ENCODE measurements around the gene KRT32. TPM values are rescaled to one million over a fixed set of nuclear protein-coding genes. Genes with fewer than 3 reads are reported as not detected.

KRT32 gene
- total RNA-seq, 1 donor from 2014 or later = not detected

GRCh38 chr17:41455236-41455635, 11.9 kb downstream of the KRT32 start:
- DNase-seq (ENCODE audit: low read depth) = no peak
- no peak overlapping the region for H3K4me3 ChIP-seq (ENCODE audit: low read depth, low read length)
- no peak for TF ChIP-seq CTCF (conservative IDR thresholded peaks at IDR 0.05; ENCODE audit: low read depth, low read length)

GRCh38 chr17:41453066-41453465, 14.1 kb downstream of the KRT32 start:
- no peak for DNase-seq (ENCODE audit: low read depth)
- TF ChIP-seq CTCF (conservative IDR thresholded peaks at IDR 0.05; ENCODE audit: low read depth, low read length) = no peak
- no peak overlapping the region for H3K4me3 ChIP-seq (ENCODE audit: low read depth, low read length)

- H3K4me3 ChIP-seq (ENCODE audit: low read depth, low read length) = no peak overlapping the region
- no peak for DNase-seq (ENCODE audit: low read depth)
- no peak for TF ChIP-seq CTCF (conservative IDR thresholded peaks at IDR 0.05; ENCODE audit: low read depth, low read length)
Observed at GRCh38 chr17:41452281-41452680, 14.9 kb downstream of the KRT32 start.

- no peak overlapping the region for H3K4me3 ChIP-seq (ENCODE audit: low read depth, low read length)
- no peak for TF ChIP-seq CTCF (conservative IDR thresholded peaks at IDR 0.05; ENCODE audit: low read depth, low read length)
- DNase-seq (ENCODE audit: low read depth) = no peak
Observed at GRCh38 chr17:41451154-41451728, 15.9 kb downstream of the KRT32 start.

GRCh38 chr17:41449008-41449407, 18.2 kb downstream of the KRT32 start:
- DNase-seq (ENCODE audit: low read depth) = no peak
- no peak overlapping the region for H3K4me3 ChIP-seq (ENCODE audit: low read depth, low read length)
- TF ChIP-seq CTCF (conservative IDR thresholded peaks at IDR 0.05; ENCODE audit: low read depth, low read length) = no peak

- DNase-seq (ENCODE audit: low read depth) = no peak
- no peak overlapping the region for H3K4me3 ChIP-seq (ENCODE audit: low read depth, low read length)
- no peak for TF ChIP-seq CTCF (conservative IDR thresholded peaks at IDR 0.05; ENCODE audit: low read depth, low read length)
Observed at GRCh38 chr17:41448506-41448905, 18.7 kb downstream of the KRT32 start.

GRCh38 chr17:41446806-41447205, 20.4 kb downstream of the KRT32 start:
- no peak for DNase-seq (ENCODE audit: low read depth)
- TF ChIP-seq CTCF (conservative IDR thresholded peaks at IDR 0.05; ENCODE audit: low read depth, low read length) = no peak
- H3K4me3 ChIP-seq (ENCODE audit: low read depth, low read length) = no peak overlapping the region
